Activated CD8-positive, alpha-beta memory T cell treated with anti-CD3 and anti-CD28 coated beads, Interleukin-2, amount 50 U/mL, for 1 hour (primary cell): Measurements from ENCODE around the gene EVX2.

ENCODE experiments used
- DNase-seq: peaks from one replicate; pipeline ENCODE4 v3.0.0-alpha.2; 2020; ENCODE audit errors: extremely low read depth

Gene EVX2

DNA sequence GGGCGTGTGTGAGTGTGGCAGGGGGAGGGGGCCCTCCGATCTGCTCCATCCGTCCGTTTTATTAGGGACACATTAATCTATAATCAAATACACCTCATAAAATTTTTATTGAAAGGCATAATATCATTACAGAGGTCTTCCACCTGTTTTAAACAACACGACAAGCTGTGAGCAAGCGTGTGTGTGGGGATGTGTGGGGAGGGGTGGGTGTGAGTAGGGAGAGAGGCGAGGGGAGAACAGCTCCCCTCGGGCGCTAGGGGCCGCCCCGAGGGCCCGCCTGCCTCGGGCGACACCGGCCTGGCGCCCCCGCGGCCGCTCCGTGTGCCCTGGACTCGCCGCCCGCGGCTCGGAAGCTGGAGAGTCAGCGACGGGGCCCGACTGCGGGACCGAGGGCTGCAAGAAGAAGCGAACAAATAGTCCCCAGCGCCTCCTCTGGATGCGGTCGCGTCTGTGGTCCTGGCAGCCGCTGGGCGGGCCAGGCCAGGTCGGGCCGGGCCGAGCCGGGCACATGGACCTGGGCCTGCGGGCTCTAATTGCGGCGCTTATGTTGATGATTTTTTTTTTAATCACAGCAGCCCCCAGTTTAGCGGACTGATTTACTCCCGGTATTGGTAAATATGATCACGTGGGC, 38.4 kb upstream of the EVX2 start:
- DNase-seq = no peak

DNA sequence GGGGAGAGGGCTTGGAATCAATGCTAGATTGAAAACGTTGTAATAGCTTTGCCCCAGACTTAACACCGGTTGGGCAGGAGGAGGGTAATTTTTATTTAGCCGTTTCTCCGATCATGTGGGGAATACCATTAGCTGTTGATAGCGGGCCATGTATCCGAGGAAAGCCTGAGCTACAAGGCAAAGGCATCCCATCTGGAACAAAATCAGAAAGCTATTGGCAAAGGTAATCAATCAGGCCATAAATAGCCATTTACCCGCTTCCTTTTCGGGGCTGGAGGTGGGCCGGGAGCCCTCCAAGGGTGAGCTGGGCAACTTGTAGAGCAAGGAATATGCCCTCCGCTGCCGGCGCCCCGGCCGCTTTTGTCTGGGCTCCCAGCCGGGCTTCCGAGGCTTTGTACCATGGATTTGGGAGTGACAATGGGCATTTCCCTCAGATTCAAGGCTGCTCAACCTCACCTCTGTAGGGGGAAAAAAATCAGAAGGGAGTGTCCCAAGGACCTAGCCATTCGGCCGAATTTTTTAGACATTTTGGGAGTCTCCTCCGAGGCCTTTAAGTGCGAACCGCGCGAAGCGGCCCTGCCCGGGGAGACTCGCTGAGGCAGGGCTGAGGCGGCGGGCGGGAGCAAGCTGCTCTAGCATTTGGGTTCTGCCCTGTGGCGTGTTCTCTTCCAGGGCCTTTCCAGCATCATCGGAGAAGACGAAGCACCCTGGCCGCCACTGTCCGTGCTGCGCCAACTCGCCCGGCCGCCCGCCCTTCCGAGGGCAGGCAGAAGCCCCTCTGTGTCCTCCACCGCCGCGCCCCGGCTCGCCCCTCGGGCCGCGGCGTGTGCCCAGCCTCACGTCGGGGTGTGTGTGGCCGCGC, 37.7 kb upstream of the EVX2 start:
- no peak for DNase-seq

DNA sequence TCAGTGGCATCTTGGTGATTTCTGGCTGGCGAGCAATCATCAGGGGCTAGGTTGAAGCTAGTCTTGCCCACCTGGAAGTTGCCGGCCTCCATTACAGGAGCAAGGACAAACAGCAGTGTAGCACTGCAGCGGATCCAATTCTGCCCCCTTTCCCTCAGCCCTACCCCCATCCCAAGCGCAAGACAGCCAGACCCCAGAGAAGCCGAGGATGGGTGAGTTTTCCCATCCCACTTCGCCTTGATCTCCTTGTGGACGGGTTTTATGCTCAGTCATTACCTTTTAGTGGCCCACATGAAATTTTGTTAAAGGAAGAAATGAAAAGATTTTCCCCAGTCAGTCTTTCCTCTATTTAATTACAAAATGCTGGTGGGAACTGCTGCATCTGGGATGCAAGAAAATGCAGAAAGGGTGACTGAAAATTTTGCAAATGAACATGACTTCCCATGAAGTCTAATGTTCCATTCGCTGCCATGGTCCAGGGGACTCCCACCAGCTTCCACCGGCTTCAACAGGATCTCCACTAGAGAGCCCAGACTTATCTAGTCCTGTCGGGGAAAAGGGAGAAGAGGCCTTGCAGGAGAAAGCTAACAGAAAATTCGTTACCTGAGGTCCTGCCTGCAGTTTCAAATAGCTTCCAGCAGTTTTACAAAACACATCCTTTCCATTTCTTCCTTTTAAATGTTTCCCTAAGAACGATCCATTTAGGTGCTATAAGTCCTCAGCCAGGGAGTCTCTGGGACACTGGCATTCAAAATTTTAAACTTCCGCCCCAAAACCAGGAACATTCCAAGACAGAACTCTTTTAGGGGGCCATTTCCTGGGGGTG, 36.8 kb upstream of the EVX2 start:
- no peak for DNase-seq

DNA sequence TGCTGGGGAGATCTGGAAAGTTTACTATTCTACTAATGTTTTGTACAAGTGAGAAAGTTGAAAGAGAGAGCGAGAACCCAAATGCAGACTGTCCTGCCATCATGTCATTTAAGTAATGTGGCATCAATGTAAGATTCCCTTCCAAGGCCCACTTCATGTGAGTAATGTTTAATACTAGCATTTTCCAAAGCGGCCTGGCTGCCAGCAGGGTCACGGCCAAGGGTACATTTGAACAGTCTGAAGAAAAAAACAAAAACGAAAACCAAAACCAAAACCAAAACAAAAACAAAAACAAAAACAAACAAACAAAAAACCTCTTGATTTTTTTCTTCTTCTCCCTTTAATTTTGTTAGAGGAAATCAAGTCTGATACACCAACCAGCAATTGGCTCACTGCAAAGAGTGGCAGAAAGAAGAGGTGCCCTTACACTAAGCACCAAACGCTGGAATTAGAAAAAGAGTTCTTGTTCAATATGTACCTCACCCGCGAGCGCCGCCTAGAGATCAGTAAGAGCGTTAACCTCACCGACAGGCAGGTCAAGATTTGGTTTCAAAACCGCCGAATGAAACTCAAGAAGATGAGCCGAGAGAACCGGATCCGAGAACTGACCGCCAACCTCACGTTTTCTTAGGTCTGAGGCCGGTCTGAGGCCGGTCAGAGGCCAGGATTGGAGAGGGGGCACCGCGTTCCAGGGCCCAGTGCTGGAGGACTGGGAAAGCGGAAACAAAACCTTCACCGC, 35.0 kb upstream of the EVX2 start:
- DNase-seq = no peak

DNA sequence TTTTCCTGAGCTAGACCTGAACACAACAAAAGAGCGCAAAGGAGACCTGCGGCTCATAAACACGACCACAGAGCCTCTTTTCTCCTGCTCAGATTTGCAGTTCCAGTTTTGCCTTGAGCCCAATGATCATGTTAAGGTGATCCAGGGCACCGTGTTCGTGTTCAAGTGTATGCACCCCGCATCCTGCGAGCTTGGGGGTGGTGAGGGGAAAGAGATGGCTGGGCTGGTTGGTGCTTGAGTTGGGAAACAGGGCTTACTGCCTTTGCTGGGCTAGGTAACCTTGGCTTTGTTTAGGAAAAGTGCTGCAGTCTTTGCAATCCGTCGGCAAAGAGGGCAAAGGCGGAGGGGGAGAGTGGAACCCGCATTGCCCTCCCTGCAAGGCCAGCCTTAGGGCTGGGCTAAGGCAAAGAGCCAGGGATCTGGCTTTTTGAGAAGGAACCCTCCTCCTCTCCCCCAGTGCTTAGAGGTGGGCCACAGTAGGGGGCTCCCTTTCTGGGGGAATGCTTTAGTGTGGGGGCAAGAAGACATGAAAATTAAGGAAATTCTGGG, 34.1 kb upstream of the EVX2 start:
- DNase-seq = no peak

DNA sequence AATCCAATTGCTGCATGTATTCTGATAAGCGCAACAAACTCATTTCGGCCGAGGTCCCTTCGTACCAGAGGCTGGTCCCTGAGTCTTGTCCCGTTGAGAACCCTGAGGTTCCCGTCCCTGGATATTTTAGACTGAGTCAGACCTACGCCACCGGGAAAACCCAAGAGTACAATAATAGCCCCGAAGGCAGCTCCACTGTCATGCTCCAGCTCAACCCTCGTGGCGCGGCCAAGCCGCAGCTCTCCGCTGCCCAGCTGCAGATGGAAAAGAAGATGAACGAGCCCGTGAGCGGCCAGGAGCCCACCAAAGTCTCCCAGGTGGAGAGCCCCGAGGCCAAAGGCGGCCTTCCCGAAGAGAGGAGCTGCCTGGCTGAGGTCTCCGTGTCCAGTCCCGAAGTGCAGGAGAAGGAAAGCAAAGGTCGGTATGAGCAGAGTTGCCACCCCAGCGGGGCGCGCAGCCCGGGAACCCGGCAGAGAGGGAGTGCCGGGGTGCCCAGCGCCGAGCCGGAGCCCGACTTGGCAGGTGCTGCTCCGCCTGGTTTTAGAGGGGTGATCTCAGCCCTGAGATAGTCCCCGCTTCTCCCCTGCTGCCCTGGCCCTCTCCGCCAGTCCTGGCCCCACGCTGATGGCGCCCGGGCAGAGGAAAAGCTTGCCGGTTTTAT, 33.5 kb upstream of the EVX2 start:
- no peak for DNase-seq

DNA sequence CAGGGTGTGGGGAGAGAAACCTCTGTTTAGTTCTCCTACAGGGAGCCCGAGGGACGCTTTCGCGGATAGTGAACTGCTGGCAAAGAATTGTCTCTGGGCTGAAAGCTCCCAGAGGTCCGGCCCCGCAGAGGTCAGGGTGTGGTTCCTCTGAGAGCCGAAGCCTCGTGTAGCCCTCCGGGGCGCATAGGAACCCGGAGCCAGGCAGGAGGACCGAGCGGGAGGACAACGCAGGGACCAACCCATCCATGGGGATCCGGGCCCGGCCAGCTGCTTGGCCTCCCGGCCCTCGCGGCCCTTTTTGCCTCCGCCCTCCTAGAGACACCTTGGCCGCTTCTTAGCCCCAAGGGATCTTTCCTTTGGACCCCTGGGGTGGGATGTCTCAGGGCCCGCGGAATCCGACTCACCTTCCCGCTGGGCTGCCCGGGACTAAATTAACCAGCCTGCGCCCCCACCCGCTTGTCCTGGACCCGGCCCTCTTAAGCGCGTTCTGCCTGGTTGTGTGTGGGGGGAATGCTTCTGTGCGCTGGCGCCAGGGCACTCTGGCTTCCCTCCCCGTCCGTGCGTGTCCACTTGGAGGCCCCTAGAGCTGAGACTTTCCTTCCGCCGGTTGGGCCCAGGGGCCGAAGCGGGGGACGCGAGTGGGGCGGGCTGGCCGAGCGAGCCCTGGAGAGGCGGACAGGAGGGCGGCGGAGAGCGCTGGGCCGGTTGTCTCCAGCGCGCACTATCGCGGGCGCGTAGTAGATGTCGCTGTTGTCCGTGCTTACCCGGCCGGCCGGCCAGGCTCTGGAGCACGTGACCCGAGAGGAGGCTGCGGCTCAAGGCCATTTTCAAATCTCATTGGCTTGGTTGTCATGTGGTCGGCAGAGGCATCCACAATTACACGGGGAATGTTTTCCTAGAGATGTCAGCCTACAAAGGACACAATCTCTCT, 32.4 kb upstream of the EVX2 start, which contains the start of gene HOXD10:
Gene HOXD10, plus strand, starts transcription at position 896 of the 931 bp plus-strand sequence. CDS start 56 bp downstream, outside the sequence.
- no peak for DNase-seq

DNA sequence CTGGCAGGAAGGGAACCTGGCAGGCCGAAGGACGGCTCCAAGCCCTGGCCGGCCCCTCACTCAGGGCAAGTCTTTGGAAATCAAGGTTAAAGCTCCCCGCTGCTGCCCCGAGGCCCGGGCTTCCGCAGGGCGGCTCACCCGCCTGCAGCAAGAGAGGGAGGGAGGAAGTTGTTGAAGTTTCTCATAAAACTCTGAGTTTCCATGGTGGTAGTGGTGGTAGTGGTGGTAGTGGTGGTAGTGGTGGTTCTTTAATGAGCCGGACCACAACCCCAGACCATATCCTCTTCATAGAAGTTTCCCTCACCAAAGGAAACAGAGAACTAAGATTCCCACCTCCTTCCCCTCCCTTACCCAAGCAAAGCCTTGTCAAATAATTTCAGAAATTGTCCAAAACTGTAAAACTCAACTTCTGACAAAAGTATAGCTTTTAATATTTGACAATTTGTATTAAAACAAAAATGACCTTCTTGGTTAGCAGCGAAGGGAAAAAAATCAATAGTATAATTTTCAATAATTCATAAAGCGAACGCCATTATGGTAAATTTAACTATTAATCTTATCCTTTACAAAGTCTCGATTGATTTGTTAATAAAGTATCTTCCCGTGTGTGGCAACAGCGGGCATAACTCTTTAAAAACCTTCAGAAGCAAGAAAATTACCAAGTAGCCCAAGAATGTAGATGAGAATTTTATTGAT, 31.3 kb upstream of the EVX2 start:
- DNase-seq = no peak

DNA sequence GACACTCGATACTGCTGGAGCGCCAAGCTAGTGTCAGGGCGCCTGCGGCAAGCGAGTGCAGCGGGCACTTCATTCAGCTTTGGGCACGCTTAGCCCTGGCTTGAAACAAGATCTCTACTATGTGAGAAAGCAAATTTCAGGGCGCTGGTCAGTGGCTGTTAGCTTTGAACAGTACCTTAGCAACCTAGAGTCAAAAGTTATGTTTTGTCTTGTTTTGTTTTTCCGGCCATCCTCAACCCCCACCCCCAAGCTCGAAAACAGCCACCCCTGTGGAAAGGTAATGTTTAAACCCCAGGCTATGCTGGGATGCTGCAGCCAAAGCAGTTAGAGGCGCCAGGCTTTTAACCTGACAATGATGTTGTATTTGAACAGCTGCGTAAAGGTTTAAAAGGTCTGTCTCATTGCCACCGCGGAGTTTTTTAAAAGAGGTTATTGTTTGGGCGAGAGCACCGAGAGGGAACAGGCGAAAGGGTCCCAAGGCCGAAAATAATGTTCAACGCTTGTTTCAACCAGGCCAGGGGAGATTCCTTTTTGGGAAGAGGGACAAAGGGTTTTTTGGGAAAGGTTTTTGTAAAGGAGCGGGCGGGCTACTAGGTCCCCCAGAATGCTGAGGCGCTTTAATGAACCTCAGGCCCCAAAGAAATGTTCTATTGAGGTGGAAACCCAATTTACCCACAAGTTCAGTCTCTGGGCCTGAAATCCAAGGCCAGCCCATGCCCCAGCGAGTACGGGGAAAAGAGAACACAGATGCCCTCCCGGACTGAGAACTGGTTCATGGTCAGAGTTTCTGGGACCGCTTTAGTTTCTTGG, 30.6 kb upstream of the EVX2 start:
- no peak for DNase-seq

DNA sequence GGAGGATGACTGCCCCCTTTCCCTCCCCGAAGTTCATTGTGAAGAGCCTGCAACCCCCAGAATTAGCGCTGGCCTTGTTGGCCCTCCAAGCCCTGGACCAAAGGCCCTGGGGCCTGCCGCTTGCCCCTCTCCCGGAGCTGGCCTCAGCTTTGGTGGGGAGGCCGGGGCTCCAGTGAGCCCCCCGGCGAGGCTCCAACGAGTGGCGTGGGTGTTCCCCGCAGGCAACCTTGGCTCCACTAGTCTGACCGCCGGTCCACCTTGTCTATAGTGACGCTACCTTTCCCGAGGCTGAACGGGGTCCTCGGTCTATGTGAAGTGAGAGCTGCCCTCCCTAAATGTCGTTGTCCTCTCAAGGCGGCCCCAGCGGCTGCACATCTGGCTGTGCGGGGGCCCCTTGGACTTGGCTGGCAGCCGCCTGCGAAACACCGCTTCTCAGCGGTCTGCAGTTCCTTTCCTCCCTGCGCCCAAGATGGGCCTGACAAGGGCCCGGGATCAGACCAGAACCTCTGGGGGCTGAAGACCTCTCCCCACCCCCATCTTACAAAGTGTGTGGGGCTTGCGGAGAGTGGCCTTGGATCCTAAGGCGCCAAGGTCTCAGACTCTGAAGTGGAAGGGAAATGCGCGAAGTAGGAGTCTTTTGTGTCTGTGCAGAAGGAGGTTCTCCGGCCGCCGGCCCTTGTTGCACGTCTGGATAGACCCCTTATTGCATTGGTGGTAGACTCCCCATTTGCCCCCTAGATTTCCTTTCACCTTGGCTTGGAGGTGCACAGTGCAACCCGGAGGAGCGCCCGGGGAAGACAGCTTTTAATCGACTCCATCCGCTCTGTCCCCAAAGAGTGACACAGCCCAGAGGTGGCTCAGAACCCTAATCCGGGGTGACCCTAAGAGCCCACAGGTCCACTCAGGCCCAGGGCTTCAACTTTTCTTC, 28.9 kb upstream of the EVX2 start:
- no peak for DNase-seq

DNA sequence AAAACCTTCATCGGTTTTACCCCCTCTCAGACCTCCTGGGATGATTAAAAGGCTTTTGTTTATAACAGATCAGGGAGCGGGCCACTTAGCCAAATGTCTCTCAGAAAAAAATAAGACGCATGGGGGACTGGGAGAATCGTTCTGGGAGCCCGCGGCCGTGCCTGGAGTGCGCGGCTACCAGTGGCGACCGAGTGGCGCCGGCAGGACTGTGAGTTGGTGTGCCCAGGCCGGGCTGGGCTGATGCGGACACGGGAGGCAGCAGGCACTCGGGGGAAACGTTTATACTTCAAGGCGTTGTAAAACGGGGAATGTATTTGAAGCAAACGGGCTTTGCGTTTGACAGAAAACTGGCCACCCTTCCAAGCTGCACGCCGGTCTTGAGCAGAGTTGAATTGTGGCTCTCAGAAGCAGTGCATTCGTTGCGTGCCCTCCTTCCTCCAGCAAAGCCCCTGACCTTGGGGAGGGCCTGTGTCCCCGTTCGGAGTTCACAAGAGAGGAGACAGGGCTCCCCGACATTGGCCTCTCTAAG, 28.1 kb upstream of the EVX2 start:
- no peak for DNase-seq

DNA sequence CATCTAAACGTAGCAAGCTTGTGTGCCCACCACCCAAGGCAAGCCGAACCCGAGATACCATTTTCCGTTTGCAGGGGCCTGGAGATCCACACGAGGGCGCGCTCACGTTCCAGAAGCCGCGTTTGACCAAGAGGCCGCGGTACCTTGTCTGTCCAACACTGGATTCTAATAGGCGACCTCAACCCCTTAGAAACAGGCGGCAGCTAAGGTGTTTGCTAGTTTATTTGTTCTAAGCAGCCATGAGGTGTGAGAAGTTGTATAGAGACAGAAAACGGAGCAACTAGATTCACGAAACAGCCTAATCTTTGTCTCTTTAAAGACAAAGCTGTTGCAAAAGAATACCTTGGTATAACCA, 27.5 kb upstream of the EVX2 start:
- DNase-seq = no peak

DNA sequence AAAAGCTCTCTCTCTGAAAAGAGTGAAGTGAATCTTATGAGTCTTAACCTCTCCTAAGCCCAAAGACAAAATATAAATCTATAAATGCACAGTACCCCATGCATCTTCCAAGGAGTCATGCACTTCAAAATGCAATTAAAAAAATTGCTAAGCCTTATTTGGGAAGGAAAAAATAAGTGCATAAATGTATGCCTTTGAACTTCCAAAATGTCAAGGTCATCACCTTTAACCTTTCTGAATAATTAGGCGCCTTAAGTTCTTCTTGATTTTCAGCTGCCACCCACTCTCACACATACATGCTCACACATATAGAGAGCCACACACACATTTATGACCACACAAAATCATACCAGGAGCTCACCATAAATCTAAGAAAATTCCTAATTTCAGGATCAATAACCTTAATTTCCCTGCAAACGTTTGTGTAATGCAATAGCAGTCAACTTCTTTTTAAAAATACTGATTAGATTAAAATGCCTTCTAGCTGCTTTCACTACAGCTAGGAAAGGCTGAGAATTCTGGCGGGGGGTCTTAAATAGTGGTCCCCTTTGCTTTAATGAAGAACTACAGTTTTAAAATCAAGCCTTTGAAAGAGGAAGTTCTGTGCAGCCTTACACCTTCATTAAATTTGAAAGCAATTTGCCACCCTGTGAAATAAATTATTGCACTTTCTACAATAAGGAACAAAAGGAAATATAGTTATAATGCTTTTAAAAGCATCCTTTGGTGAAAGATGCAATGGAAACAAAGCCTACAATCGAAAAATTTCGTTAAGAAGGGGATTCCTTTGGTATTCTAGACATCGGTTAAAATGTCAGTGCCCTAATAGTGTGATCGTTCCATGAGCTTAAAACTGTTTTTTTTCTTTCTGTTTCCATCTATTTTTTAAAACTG, 26.9 kb upstream of the EVX2 start:
- DNase-seq = no peak

DNA sequence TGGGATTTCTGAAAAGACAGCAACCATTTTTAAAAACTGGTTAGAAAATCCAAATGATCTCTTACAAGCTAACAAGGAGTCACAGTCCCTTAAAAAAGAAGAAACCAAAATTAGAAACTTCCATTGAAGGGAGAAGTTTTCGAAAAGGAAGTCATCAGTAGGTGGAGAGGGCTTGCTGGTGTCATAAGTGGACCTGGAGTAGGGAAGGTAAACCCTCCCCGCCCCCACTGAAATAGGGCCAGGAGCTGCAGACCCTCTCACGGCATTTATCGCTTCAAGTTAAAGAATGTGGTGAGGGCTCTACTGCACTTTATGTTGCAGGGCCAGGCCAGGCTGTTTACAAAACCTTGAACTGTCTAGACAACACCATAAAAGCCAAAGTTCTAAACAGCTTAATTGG, 26.2 kb upstream of the EVX2 start:
- no peak for DNase-seq

DNA sequence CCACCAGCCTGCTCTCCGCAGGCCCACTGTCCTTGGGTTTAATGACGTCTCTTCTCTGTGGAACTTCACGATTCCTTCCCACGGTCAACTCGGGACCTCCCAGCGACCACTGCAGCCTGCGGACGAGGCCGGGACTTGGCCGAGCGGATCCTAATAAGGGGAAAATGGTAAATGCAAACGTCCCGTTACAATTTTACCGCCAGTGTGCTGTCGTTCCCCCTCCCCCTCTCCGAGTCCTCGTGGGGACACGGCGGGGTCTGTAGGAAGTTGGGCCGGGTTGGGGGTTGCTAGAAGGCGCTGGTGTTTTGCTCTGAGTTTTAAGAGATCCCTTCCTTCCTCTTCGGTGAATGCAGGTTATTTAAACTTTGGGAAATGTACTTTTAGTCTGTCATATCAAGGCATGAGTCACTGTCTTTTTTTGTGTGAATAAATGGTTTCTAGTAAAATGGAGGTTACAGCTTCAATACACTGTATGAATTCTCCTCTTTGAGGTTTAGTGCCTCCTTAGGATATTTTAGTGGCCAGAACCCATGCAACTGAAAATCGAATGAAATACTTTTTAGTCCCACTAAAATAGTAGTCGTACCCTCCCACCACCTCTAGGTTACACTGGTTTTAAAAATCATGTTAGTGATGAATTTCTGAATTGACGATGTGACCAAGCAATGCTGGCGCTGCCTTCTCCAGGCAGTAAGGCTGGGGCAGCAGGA, 25.6 kb upstream of the EVX2 start:
- DNase-seq = no peak
